NB4 (cell line): ENCODE data around the gene ANKRD30A.
A peak's percentile ranks its signal among the peaks of the same experiment; 100 is the strongest.
"Not testable (repeated sequence)": the region's sequence is repeated elsewhere in the genome, so short reads cannot be mapped to it uniquely, and the experiment has no call there.

ENCODE experiments used
- DNase-seq: peaks from one replicate; pipeline ENCODE4 v3.0.0; 2010; ENCODE audit warnings: low read depth
- H3K4me3 ChIP-seq: one replicate; pipeline ENCODE4 v1.5.1; 2011; ENCODE audit warnings: mild to moderate bottlenecking, low read depth, low read length, moderate library complexity
- CTCF ChIP-seq: IDR thresholded peaks from one replicate; pipeline ENCODE4 v1.5.1; 2012; ENCODE audit warnings: low read depth, low read length
- MAX ChIP-seq: IDR thresholded peaks from 2 replicates; pipeline ENCODE4 v1.6.1; 2011; ENCODE audit warnings: low read depth, low read length
- MYC ChIP-seq: IDR thresholded peaks from 2 replicates; pipeline ENCODE4 v1.6.1; 2011; ENCODE audit warnings: low read depth, low read length
- POLR2A ChIP-seq: IDR thresholded peaks from 2 replicates; pipeline ENCODE4 v1.6.1; 2011; ENCODE audit warnings: mild to moderate bottlenecking; ENCODE audit not compliant: insufficient read length; ENCODE audit errors: extremely low read depth

Gene ANKRD30A

GRCh38 chr10:37146443-37146842, 21.0 kb downstream of the ANKRD30A start:
- TF ChIP-seq CTCF (no peak), MYC (no peak), POLR2A (no peak), MAX (no peak)
- H3K4me3 ChIP-seq, result no peak overlapping the region
- peak; percentile 45 for DNase-seq

- not testable (repeated sequence) for H3K4me3 ChIP-seq, DNase-seq
These were observed 37.0 kb downstream of the ANKRD30A start for GRCh38 chr10:37162430-37162829.

- H3K4me3 ChIP-seq, DNase-seq: not testable (repeated sequence)
These were observed 46.5 kb downstream of the ANKRD30A start for GRCh38 chr10:37171945-37172344.

GRCh38 chr10:37178296-37178695, 52.9 kb downstream of the ANKRD30A start:
- DNase-seq, result not testable (repeated sequence)

GRCh38 chr10:37182719-37183118, 57.3 kb downstream of the ANKRD30A start:
- not testable (repeated sequence) for DNase-seq, H3K4me3 ChIP-seq

More at GRCh38 chr10:37178296-37178695, 52.9 kb downstream of the ANKRD30A start:
- not testable (repeated sequence) for H3K4me3 ChIP-seq

GRCh38 chr10:37206132-37206531, 80.7 kb downstream of the ANKRD30A start:
- TF ChIP-seq MYC (no peak), CTCF (no peak), MAX (no peak), POLR2A (no peak)
- H3K4me3 ChIP-seq, result no peak overlapping the region
- no peak for DNase-seq

GRCh38 chr10:37220866-37221265, 95.5 kb downstream of the ANKRD30A start:
- no peak overlapping the region for H3K4me3 ChIP-seq
- TF ChIP-seq POLR2A (no peak), MYC (no peak), CTCF (no peak), MAX (no peak)
- no peak for DNase-seq

- H3K4me3 ChIP-seq, result no peak overlapping the region
- no peak for TF ChIP-seq POLR2A
- no peak for TF ChIP-seq CTCF
- no peak for TF ChIP-seq MAX
- no peak for TF ChIP-seq MYC
- DNase-seq, result no peak
These were observed 96.6 kb downstream of the ANKRD30A start for GRCh38 chr10:37222046-37222445.
